Measurements from ENCODE around the gene RMRP. TPM values are rescaled to one million over a fixed set of nuclear protein-coding genes. Genes with fewer than 3 reads are reported as not detected.
"Not testable (repeated sequence)": the region's sequence is repeated elsewhere in the genome, so short reads cannot be mapped to it uniquely, and the experiment has no call there.

The RMRP gene
- total and polyA plus RNA-seq, 4 donors, result 44.8 to 39,735 (median 15,277) TPM

- no peak overlapping the region for H3K4me3 ChIP-seq
- no peaks in the 10 kb centered on the region for H3K36me3 ChIP-seq (ENCODE audit: control insufficient read depth in 4 of 4, insufficient read depth in 4 of 4, low read length in 4 of 4)
- 95 to 97% methylated on average over 12 of the region's 12 CpGs for WGBS, 2 donors
- peaks cover 0 to 12% (median 4%) of the 10 kb centered on the region in 5 donors for H3K4me1 ChIP-seq (ENCODE audit: control insufficient read depth in 5 of 5, insufficient read depth in 5 of 5, low read length in 5 of 5)
- H3K9me3 ChIP-seq (ENCODE audit: control insufficient read depth in 4 of 4, insufficient read depth in 3 of 4, low read length in 3 of 4), result no peaks in the 10 kb centered on the region
- TF ChIP-seq CTCF (IDR thresholded peaks at IDR 0.05; ENCODE audit: control extremely low read depth, extremely low read depth), result no peak
- H3K27ac ChIP-seq (ENCODE audit: low read depth in 1 of 2, low read length in 1 of 2), result no peak overlapping the region
- no peak overlapping the region for H3K9ac ChIP-seq (ENCODE audit: insufficient read depth in 1 of 2, low read length in 2 of 2)
- H3K27me3 ChIP-seq (ENCODE audit: control insufficient read depth in 3 of 3, insufficient read depth in 3 of 3, low read length in 2 of 3), result no peaks in the 10 kb centered on the region
- DNase-seq (no peak), ATAC-seq (ENCODE audit: insufficient read depth, low FRiP score) (no peak)
Observed at GRCh38 chr9:35643046-35643445, 14.8 kb downstream of the RMRP start.

- not testable (repeated sequence) for H3K27me3 ChIP-seq (ENCODE audit: control insufficient read depth in 3 of 3, insufficient read depth in 3 of 3, low read length in 2 of 3); H3K27ac ChIP-seq (ENCODE audit: low read depth in 1 of 2, low read length in 1 of 2); H3K9ac ChIP-seq (ENCODE audit: insufficient read depth in 1 of 2, low read length in 2 of 2); H3K4me1 ChIP-seq (ENCODE audit: control insufficient read depth in 5 of 5, insufficient read depth in 5 of 5, low read length in 5 of 5); ATAC-seq (ENCODE audit: insufficient read depth, low FRiP score); H3K9me3 ChIP-seq (ENCODE audit: control insufficient read depth in 4 of 4, insufficient read depth in 3 of 4, low read length in 3 of 4); DNase-seq; H3K4me3 ChIP-seq; H3K36me3 ChIP-seq (ENCODE audit: control insufficient read depth in 4 of 4, insufficient read depth in 4 of 4, low read length in 4 of 4)
- 37 to 87% methylated on average over 3 of the region's 3 CpGs for WGBS, 2 donors
Observed at GRCh38 chr9:35641478-35641877, 16.3 kb downstream of the RMRP start.

- not testable (repeated sequence) for DNase-seq; H3K9ac ChIP-seq (ENCODE audit: insufficient read depth in 1 of 2, low read length in 2 of 2); H3K27ac ChIP-seq (ENCODE audit: low read depth in 1 of 2, low read length in 1 of 2); H3K4me1 ChIP-seq (ENCODE audit: control insufficient read depth in 5 of 5, insufficient read depth in 5 of 5, low read length in 5 of 5); H3K9me3 ChIP-seq (ENCODE audit: control insufficient read depth in 4 of 4, insufficient read depth in 3 of 4, low read length in 3 of 4); ATAC-seq (ENCODE audit: insufficient read depth, low FRiP score); H3K4me3 ChIP-seq; H3K36me3 ChIP-seq (ENCODE audit: control insufficient read depth in 4 of 4, insufficient read depth in 4 of 4, low read length in 4 of 4); H3K27me3 ChIP-seq (ENCODE audit: control insufficient read depth in 3 of 3, insufficient read depth in 3 of 3, low read length in 2 of 3)
- WGBS, 2 donors, result 97 to 98% methylated on average over 15 of the region's 15 CpGs
Observed at GRCh38 chr9:35640431-35640830, 17.4 kb downstream of the RMRP start.

GRCh38 chr9:35639631-35640030 is 18.2 kb downstream of the RMRP start:
- H3K4me3 ChIP-seq, result no peak overlapping the region
- no peak for ATAC-seq (ENCODE audit: insufficient read depth, low FRiP score)
- no peaks in the 10 kb centered on the region for H3K9me3 ChIP-seq (ENCODE audit: control insufficient read depth in 4 of 4, insufficient read depth in 3 of 4, low read length in 3 of 4)
- H3K4me1 ChIP-seq (ENCODE audit: control insufficient read depth in 5 of 5, insufficient read depth in 5 of 5, low read length in 5 of 5), result peaks cover 0 to 5% (median 0%) of the 10 kb centered on the region in 5 donors
- H3K36me3 ChIP-seq (ENCODE audit: control insufficient read depth in 4 of 4, insufficient read depth in 4 of 4, low read length in 4 of 4), result no peaks in the 10 kb centered on the region
- no peak overlapping the region for H3K9ac ChIP-seq (ENCODE audit: insufficient read depth in 1 of 2, low read length in 2 of 2)
- no peak for DNase-seq
- no peaks in the 10 kb centered on the region for H3K27me3 ChIP-seq (ENCODE audit: control insufficient read depth in 3 of 3, insufficient read depth in 3 of 3, low read length in 2 of 3)
- WGBS, 2 donors, result 69 to 82% methylated on average over 1 of the region's 1 CpG
- no peak overlapping the region for H3K27ac ChIP-seq (ENCODE audit: low read depth in 1 of 2, low read length in 1 of 2)
- TF ChIP-seq CTCF (IDR thresholded peaks at IDR 0.05; ENCODE audit: control extremely low read depth, extremely low read depth), result no peak

- not testable (repeated sequence) for H3K4me1 ChIP-seq (ENCODE audit: control insufficient read depth in 5 of 5, insufficient read depth in 5 of 5, low read length in 5 of 5); H3K36me3 ChIP-seq (ENCODE audit: control insufficient read depth in 4 of 4, insufficient read depth in 4 of 4, low read length in 4 of 4); ATAC-seq (ENCODE audit: insufficient read depth, low FRiP score); H3K9ac ChIP-seq (ENCODE audit: insufficient read depth in 1 of 2, low read length in 2 of 2); DNase-seq; H3K4me3 ChIP-seq; H3K9me3 ChIP-seq (ENCODE audit: control insufficient read depth in 4 of 4, insufficient read depth in 3 of 4, low read length in 3 of 4); H3K27me3 ChIP-seq (ENCODE audit: control insufficient read depth in 3 of 3, insufficient read depth in 3 of 3, low read length in 2 of 3); H3K27ac ChIP-seq (ENCODE audit: low read depth in 1 of 2, low read length in 1 of 2)
- WGBS, 2 donors, result 55 to 60% methylated on average over 1 of the region's 1 CpG
Observed at GRCh38 chr9:35639225-35639624, 18.6 kb downstream of the RMRP start.

DNA sequence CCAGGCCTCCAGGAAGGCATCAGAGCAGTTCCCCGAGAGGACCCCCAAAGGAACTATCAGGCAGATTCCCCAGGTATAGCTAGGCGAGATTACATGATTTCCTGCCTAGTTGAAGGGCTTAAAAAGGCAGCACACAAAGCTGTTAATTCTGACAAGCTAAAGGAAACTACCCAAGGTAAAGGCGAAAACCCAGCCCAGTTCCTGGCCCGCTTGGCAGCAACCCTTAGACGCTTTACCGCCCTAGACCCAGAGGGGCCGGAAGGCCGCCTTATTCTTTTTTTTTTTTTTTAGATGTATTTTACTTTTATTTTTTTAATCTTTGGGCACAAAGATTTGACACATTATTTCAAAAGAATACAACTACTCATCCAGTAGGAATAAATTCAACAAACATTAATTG is 19.1 kb downstream of the RMRP start:
- WGBS, 2 donors, result 49 to 60% methylated on average over 7 of the region's 8 CpGs
- not testable (repeated sequence) for H3K27ac ChIP-seq (ENCODE audit: low read depth in 1 of 2, low read length in 1 of 2); H3K27me3 ChIP-seq (ENCODE audit: control insufficient read depth in 3 of 3, insufficient read depth in 3 of 3, low read length in 2 of 3); H3K36me3 ChIP-seq (ENCODE audit: control insufficient read depth in 4 of 4, insufficient read depth in 4 of 4, low read length in 4 of 4); DNase-seq; H3K9me3 ChIP-seq (ENCODE audit: control insufficient read depth in 4 of 4, insufficient read depth in 3 of 4, low read length in 3 of 4); ATAC-seq (ENCODE audit: insufficient read depth, low FRiP score); H3K4me1 ChIP-seq (ENCODE audit: control insufficient read depth in 5 of 5, insufficient read depth in 5 of 5, low read length in 5 of 5); H3K9ac ChIP-seq (ENCODE audit: insufficient read depth in 1 of 2, low read length in 2 of 2); H3K4me3 ChIP-seq

DNA sequence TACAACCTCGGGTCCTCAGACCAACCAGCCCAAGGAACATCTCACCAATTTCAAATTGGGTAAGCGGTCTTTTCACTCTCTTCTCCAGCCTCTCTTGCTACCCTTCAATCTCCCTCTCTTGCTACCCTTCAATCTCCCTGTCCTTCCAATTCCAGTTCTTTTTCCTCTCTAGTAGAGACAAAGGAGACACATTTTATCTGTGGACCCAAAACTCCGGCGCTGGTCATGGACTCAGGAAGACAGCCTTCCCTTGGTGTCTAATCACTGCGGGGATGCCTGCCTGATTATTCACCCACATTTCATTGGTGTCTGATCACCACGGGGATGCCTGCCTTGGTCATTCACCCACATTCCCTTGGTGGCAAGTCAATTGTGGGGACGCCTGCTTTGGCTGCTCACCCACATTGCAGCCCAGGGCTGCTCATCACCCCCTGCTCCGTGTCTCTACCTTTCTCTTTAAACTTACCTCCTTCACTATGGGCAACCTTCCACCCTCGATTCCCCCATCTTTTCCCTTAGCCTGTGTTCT is 20.3 kb downstream of the RMRP start:
- H3K36me3 ChIP-seq (ENCODE audit: control insufficient read depth in 4 of 4, insufficient read depth in 4 of 4, low read length in 4 of 4); H3K27ac ChIP-seq (ENCODE audit: low read depth in 1 of 2, low read length in 1 of 2); H3K27me3 ChIP-seq (ENCODE audit: control insufficient read depth in 3 of 3, insufficient read depth in 3 of 3, low read length in 2 of 3); H3K9me3 ChIP-seq (ENCODE audit: control insufficient read depth in 4 of 4, insufficient read depth in 3 of 4, low read length in 3 of 4); H3K4me3 ChIP-seq; H3K9ac ChIP-seq (ENCODE audit: insufficient read depth in 1 of 2, low read length in 2 of 2); ATAC-seq (ENCODE audit: insufficient read depth, low FRiP score); H3K4me1 ChIP-seq (ENCODE audit: control insufficient read depth in 5 of 5, insufficient read depth in 5 of 5, low read length in 5 of 5); DNase-seq: not testable (repeated sequence)
- WGBS, 2 donors, result 97% methylated on average over 9 of the region's 9 CpGs

All from lung (tissue), 12 donors.